ENCODE results near the gene ARHGEF11. TPM values are rescaled to one million over a fixed set of nuclear protein-coding genes. Genes with fewer than 3 reads are reported as not detected.

Gene ARHGEF11
- total and polyA plus RNA-seq, 9 of the 15 experiments (the other 6 are each of a cell fraction or from before 2014, with no cell fraction given), result 0.14 to 15.5 (median 9.0) TPM

- TF ChIP-seq RREB1 (CRISPR knock-in tag; IDR thresholded peaks at IDR 0.05) (no peak), SUPT5H (IDR thresholded peaks at IDR 0.05) (no peak), ZNF609 (CRISPR knock-in tag; IDR thresholded peaks at IDR 0.05; ENCODE audit: borderline replicate concordance) (no peak), ZNF212 (CRISPR knock-in tag; IDR thresholded peaks at IDR 0.05) (no peak), ZNF79 (CRISPR knock-in tag; IDR thresholded peaks at IDR 0.05; ENCODE audit: low read depth) (no peak), ELF1 (tag; IDR thresholded peaks at IDR 0.05) (no peak), ZNF436 (CRISPR knock-in tag; IDR thresholded peaks at IDR 0.05) (no peak), EGR1 (conservative IDR thresholded peaks at IDR 0.05) (peak; percentile 46), HDGF (IDR thresholded peaks at IDR 0.05) (no peak), CREM (IDR thresholded peaks at IDR 0.05; ENCODE audit: low read depth) (peak; percentile 4; the same call in 1 of the 2 replicates), DIDO1 (tag; IDR thresholded peaks at IDR 0.05; ENCODE audit: low read depth) (no peak), EP400 (IDR thresholded peaks at IDR 0.05) (no peak), CSDE1 (IDR thresholded peaks at IDR 0.05) (no peak), ARID3B (CRISPR knock-in tag; IDR thresholded peaks at IDR 0.05; ENCODE audit: borderline replicate concordance) (no peak), MBD1 (CRISPR knock-in tag; IDR thresholded peaks at IDR 0.05) (no peak)
These were observed 150.7 kb downstream of the ARHGEF11 start (continued) for GRCh38 chr1:156894711-156895454.

Measured in K562 (cell line).